GM23338 (cell line): Measurements from ENCODE around the gene TAF12.

ENCODE experiments used
- CTCF ChIP-seq, 2 experiments: fragments of 200-600 bp in 1 of 2; sonication (generic) in 1 of 2; conservative IDR thresholded peaks; 2 replicates each; pipeline versions ENCODE4 v1.5.1 to v1.6.1; 2016 to 2017; ENCODE audit warnings: antibody characterized with exemption in 2 of 2, low read depth in 2 of 2, mild to moderate bottlenecking in 2 of 2, moderate library complexity in 1 of 2
- EZH2 ChIP-seq: fragments of 200-600 bp; sonication (generic); IDR thresholded peaks from one replicate; pipeline ENCODE4 v1.8.0; 2017; ENCODE audit warnings: antibody characterized with exemption, mild to moderate bottlenecking, low read depth; ENCODE audit not compliant: unreplicated experiment
- EZH2phosphoT487 ChIP-seq: fragments of 200-600 bp; sonication (generic); IDR thresholded peaks from one replicate; pipeline ENCODE4 v1.8.1; 2018; ENCODE audit warnings: antibody characterized with exemption; ENCODE audit not compliant: unreplicated experiment
- POLR2AphosphoS5 ChIP-seq: IDR thresholded peaks from 2 replicates; pipeline ENCODE4 v1.6.1; 2016; ENCODE audit warnings: antibody characterized with exemption, low read depth
- ZNF114 ChIP-seq: fragments of 250-450 bp; sonication (Bioruptor Pico); IDR thresholded peaks from 2 replicates; pipeline ENCODE4 v1.5.0; 2020; ENCODE audit warnings: mild to moderate bottlenecking, moderate library complexity
- ZNF331 ChIP-seq: fragments of 250-450 bp; sonication (Bioruptor Pico); IDR thresholded peaks from 2 replicates; pipeline ENCODE4 v1.5.0; 2020; ENCODE audit warnings: low read depth, mild to moderate bottlenecking, moderate library complexity

GRCh38 chr1:28671254-28671780, 28.4 kb upstream of the TAF12 start:
- TF ChIP-seq ZNF331 (CRISPR knock-in tag) (no peak), CTCF (conservative IDR thresholded peaks at IDR 0.05; ENCODE audit: low read depth in 2 of 2) (no peak), EZH2 (no peak), EZH2phosphoT487 (no peak), ZNF114 (no peak), POLR2AphosphoS5 (no peak)
